GM12874 (cell line): ENCODE measurements around the gene HAVCR1.

Source experiments
- CTCF ChIP-seq: IDR thresholded peaks from 2 replicates; pipeline ENCODE4 v1.5.1; 2011; ENCODE audit warnings: low read depth, mild to moderate bottlenecking, control low read depth, low read length, moderate library complexity; ENCODE audit not compliant: insufficient read depth

Gene HAVCR1

GRCh38 chr5:157063776-157064430 is 5.0 kb upstream of the HAVCR1 start:
- TF ChIP-seq CTCF: no peak

GRCh38 chr5:157059891-157060290 is 975 bp upstream of the HAVCR1 start:
- TF ChIP-seq CTCF: no peak

- TF ChIP-seq CTCF: no peak
These were observed 1.2 kb downstream of the HAVCR1 start for GRCh38 chr5:157057459-157058370.

GRCh38 chr5:157051604-157052245 is 7.2 kb downstream of the HAVCR1 start:
- TF ChIP-seq CTCF: no peak

GRCh38 chr5:157050050-157050449 is 8.9 kb downstream of the HAVCR1 start:
- TF ChIP-seq CTCF: no peak

GRCh38 chr5:157049605-157050004 is 9.3 kb downstream of the HAVCR1 start:
- no peak for TF ChIP-seq CTCF

- TF ChIP-seq CTCF: no peak
These were observed 11.0 kb downstream of the HAVCR1 start for GRCh38 chr5:157047898-157048297.
